Parathyroid adenoma (tissue), 2 donors: Measurements from ENCODE around the gene HSPH1.

Source experiments
- H2AFZ ChIP-seq: fragments of 300-600 bp; sonication (generic); one replicate; pipeline ENCODE4 v1.7.0; 2017; ENCODE audit warnings: antibody characterized with exemption, mild to moderate bottlenecking
- H3K27ac ChIP-seq: fragments of 300-600 bp; sonication (generic); one replicate; pipeline ENCODE4 v1.7.0; 2017
- H3K27me3 ChIP-seq: fragments of 300-600 bp; sonication (generic); one replicate; pipeline ENCODE4 v1.7.0; 2017; ENCODE audit warnings: low read length; ENCODE audit not compliant: control insufficient read depth, insufficient read depth
- H3K36me3 ChIP-seq: fragments of 300-600 bp; sonication (generic); one replicate; pipeline ENCODE4 v1.7.0; 2017; ENCODE audit warnings: low read length; ENCODE audit not compliant: control insufficient read depth, insufficient read depth
- H3K4me1 ChIP-seq: fragments of 300-600 bp; sonication (generic); one replicate; pipeline ENCODE4 v1.7.0; 2017; ENCODE audit warnings: control low read depth
- H3K4me2 ChIP-seq: fragments of 300-600 bp; sonication (generic); one replicate; pipeline ENCODE4 v1.7.0; 2017; ENCODE audit warnings: low read length
- H3K4me3 ChIP-seq: fragments of 300-600 bp; sonication (generic); one replicate; pipeline ENCODE4 v1.7.0; 2017; ENCODE audit warnings: low read depth, low read length
- H3K79me2 ChIP-seq: fragments of 300-600 bp; sonication (generic); one replicate; pipeline ENCODE4 v1.7.0; 2017; ENCODE audit warnings: control low read depth
- H3K9ac ChIP-seq: fragments of 300-600 bp; sonication (generic); one replicate; pipeline ENCODE4 v1.7.0; 2017; ENCODE audit warnings: mild to moderate bottlenecking
- H3K9me3 ChIP-seq: fragments of 300-600 bp; sonication (generic); one replicate; pipeline ENCODE4 v1.7.0; 2017; ENCODE audit warnings: low read length; ENCODE audit not compliant: control insufficient read depth
- TF ChIP-seq, protein P1 (sequence below): fragments of 300-600 bp; sonication (generic); IDR thresholded peaks from one replicate; pipeline ENCODE4 v1.7.0; 2017; ENCODE audit warnings: antibody characterized with exemption, mild to moderate bottlenecking
- donor health status: primary hyperparathyroidism.

HSPH1 gene

DNA sequence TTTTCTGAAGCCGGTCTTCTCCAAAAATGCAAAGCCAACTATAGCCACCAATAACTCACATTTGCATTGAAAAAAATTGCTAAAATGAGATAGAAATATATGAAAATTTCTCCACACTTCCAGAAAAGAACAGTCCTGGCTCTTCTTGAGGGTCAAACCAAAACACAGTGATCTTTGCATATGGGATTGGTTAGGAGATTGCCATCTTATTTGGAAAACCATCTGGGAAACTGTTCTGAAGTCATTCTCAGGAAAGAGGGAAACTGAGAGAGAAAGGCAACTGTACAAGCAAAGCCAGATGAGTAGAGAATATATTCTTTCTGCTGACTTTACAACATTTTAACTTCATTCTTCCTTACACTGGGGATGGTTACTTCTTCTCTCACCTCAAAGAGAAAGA lies 54.6 kb downstream of the HSPH1 start:
- Histone ChIP-seq H3K79me2 (no peaks in the 10 kb centered on the region), H3K4me2 (no peak overlapping the region), H3K36me3 (no peaks in the 10 kb centered on the region), H2AFZ (no peak overlapping the region), H3K9ac (no peak overlapping the region), H3K27ac (no peak overlapping the region), H3K9me3 (no peaks in the 10 kb centered on the region), H3K4me3 (no peak overlapping the region), H3K27me3 (no peaks in the 10 kb centered on the region), H3K4me1 (no peaks in the 10 kb centered on the region)
- TF ChIP-seq, protein P1, sequence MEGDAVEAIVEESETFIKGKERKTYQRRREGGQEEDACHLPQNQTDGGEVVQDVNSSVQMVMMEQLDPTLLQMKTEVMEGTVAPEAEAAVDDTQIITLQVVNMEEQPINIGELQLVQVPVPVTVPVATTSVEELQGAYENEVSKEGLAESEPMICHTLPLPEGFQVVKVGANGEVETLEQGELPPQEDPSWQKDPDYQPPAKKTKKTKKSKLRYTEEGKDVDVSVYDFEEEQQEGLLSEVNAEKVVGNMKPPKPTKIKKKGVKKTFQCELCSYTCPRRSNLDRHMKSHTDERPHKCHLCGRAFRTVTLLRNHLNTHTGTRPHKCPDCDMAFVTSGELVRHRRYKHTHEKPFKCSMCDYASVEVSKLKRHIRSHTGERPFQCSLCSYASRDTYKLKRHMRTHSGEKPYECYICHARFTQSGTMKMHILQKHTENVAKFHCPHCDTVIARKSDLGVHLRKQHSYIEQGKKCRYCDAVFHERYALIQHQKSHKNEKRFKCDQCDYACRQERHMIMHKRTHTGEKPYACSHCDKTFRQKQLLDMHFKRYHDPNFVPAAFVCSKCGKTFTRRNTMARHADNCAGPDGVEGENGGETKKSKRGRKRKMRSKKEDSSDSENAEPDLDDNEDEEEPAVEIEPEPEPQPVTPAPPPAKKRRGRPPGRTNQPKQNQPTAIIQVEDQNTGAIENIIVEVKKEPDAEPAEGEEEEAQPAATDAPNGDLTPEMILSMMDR: no peak

DNA sequence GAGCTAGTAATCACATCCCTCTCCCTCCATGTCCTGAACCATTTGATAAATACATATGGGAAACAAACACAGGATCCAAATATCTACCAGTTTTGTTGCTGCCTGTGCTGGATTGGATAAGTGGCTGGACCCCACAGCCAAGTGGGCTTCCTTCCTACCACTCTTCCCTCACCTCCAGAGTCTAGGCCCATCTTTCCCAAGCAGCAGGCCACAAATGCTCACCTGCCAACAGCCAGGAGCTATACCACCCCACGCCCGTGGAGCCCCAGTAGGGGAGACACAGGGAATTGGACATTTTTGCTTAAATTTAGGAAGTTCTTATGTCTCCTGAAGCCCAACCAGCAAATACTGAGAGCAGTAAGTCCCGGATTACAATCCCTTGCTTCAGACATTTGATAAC lies 55.8 kb downstream of the HSPH1 start:
- no peaks in the 10 kb centered on the region for H3K36me3 ChIP-seq
- H3K4me2 ChIP-seq: no peak overlapping the region
- no peak overlapping the region for H3K4me3 ChIP-seq
- H3K27ac ChIP-seq: no peak overlapping the region
- no peak overlapping the region for H3K9ac ChIP-seq
- H2AFZ ChIP-seq: no peak overlapping the region
- H3K9me3 ChIP-seq: no peaks in the 10 kb centered on the region
- H3K27me3 ChIP-seq: no peaks in the 10 kb centered on the region
- H3K4me1 ChIP-seq: no peaks in the 10 kb centered on the region
- TF ChIP-seq, protein P1: no peak
- H3K79me2 ChIP-seq: no peaks in the 10 kb centered on the region

DNA sequence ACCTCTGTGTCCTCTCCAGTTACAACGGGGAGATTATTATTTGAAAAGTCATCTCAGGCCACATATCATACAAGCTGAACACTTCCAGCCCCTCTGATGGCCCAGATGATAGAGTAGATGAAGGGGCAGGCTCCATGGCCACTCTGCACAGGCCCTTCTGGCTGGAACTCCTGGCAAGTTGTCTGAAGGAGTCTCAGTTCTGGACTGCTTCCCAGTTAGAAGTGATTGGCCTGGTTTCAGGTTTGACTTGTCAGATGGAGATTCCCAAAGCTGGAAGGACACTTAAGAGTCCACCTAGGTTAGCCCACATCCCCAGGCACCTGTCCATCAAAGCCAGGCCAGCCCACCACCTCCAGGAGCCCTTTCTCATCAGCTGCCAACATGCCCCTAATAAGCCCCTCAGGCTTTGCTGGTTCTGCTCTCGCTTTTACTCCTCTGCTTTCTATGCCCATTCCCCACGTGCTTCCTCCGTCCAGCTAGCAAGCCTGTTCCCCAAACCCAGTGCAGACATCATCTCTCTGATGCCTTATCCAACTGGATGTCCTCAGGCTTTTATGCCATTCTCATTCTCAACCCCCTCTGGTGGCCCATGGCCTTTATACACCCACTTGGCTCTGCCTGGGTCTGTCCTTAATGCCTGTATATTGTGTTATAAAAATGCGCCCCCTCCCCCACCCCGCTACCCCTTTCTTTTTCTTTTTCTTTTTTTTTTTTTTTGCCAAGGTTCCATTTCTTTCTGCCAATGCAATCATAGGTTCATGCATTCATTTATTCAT lies 56.5 kb downstream of the HSPH1 start:
- Histone ChIP-seq H3K27ac (no peak overlapping the region), H3K36me3 (no peaks in the 10 kb centered on the region), H3K4me3 (no peak overlapping the region), H3K9ac (no peak overlapping the region), H3K4me2 (no peak overlapping the region), H3K27me3 (no peaks in the 10 kb centered on the region), H2AFZ (peak overlapping the region; percentile 11), H3K79me2 (no peaks in the 10 kb centered on the region), H3K4me1 (no peaks in the 10 kb centered on the region), H3K9me3 (no peaks in the 10 kb centered on the region)
- TF ChIP-seq, protein P1: no peak

DNA sequence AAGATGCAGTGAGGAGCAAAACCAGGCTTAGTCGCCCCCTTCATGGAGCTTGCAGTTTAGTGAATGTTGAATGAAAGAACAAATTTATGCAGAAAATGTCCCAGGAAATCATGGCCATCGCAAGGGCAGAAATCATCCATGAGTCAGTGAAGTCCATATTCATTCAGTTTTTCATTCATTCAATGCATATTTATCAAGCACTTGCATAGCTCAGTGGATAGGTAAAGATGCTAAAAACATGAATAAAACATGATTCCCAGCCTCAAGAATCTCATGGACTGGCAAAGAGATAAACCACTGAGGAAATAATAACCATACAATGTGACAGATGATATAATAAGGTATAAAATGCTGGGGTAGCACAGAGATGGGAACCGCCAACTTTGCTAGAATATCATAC lies 58.8 kb downstream of the HSPH1 start:
- H3K36me3 ChIP-seq: no peaks in the 10 kb centered on the region
- no peak overlapping the region for H3K4me2 ChIP-seq
- no peaks in the 10 kb centered on the region for H3K9me3 ChIP-seq
- TF ChIP-seq, protein P1: no peak
- H3K27me3 ChIP-seq: no peaks in the 10 kb centered on the region
- H3K79me2 ChIP-seq: no peaks in the 10 kb centered on the region
- no peaks in the 10 kb centered on the region for H3K4me1 ChIP-seq
- no peak overlapping the region for H3K9ac ChIP-seq
- no peak overlapping the region for H3K4me3 ChIP-seq
- no peak overlapping the region for H3K27ac ChIP-seq
- H2AFZ ChIP-seq: no peak overlapping the region
